ENCODE results near the gene ETNK1. TPM values are rescaled to one million over a fixed set of nuclear protein-coding genes. Genes with fewer than 3 reads are reported as not detected.

Gene ETNK1
- total RNA-seq, 1 experiment from 2014 or later, result 21.0 TPM

Other genes starting within 250 kb of the ETNK1 start
- 9.0 and 10.2 TPM in 2 replicates for gene C2CD5, start 80.6 kb upstream of the ETNK1 start, total RNA-seq (2014; rRNA removed; shearing (Covaris generic))

Data from RPMI7951 (cell line).